ENCODE measurements around the gene DCAF10. TPM values are rescaled to one million over a fixed set of nuclear protein-coding genes. Genes with fewer than 3 reads are reported as not detected.
"Not testable (repeated sequence)": the region's sequence is repeated elsewhere in the genome, so short reads cannot be mapped to it uniquely, and the experiment has no call there.

Gene DCAF10
- total and polyA plus RNA-seq, 2 of the 8 experiments (the other 6 are each of a cell fraction or from before 2014, with no cell fraction given) = 7.1 to 15.0 TPM

DNA sequence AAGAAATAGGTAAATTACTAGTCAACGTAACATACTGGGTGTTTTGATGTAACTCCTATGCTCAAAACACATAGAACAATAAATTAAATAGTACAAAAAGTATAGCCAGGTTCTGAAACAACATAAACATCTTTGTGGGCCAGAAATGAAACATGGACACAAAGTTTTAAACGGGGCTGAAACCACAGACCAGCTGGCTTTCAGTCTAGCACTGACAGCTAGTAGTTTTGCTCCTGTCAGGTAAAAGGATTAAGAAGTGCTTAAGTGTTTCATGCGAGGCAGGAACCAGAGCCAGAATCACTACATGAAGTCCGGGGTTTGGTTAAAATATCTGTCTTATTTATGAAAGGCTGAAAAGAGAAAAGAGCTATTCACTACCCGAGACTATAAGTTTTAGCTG, 19.5 kb downstream of the DCAF10 start:
- Histone ChIP-seq H3K79me2 (ENCODE audit: control insufficient read depth in 1 of 2, insufficient read depth in 2 of 2, low read length in 2 of 2) (no peaks in the 10 kb centered on the region), H3K27me3 (replicated peaks in 1 of 4; ENCODE audit: control insufficient read depth in 3 of 4, extremely low read depth in 1 of 4, insufficient read depth in 3 of 4, low read length in 3 of 4) (no peaks in the 10 kb centered on the region), H3K14ac (ENCODE audit: insufficient read length) (no peak overlapping the region), H3K23me2 (ENCODE audit: low read depth, low read length) (no peaks in the 10 kb centered on the region), H3K4ac (replicated peaks; ENCODE audit: insufficient read length, low read depth, low read length) (no peak overlapping the region), H2BK20ac (ENCODE audit: low read length) (no peak overlapping the region), H2BK120ac (replicated peaks; ENCODE audit: low read depth, low read length) (no peak overlapping the region), H4K8ac (ENCODE audit: extremely low read depth, insufficient read depth, low read length) (no peak overlapping the region), H3K9me3 (ENCODE audit: insufficient read depth in 2 of 2, low read depth in 1 of 2, low read length in 1 of 2) (no peaks in the 10 kb centered on the region), H4K91ac (replicated peaks; ENCODE audit: insufficient read length, low read length) (no peak overlapping the region), H4K5ac (ENCODE audit: insufficient read length, low read depth, low read length) (no peak overlapping the region), H2BK15ac (ENCODE audit: low read length) (no peak overlapping the region), H4K20me1 (replicated peaks in 1 of 2; ENCODE audit: control insufficient read depth in 1 of 2, insufficient read depth in 2 of 2, low read length in 2 of 2) (no peaks in the 10 kb centered on the region), H3K4me1 (replicated peaks in 1 of 4; ENCODE audit: control insufficient read depth in 3 of 4, insufficient read depth in 4 of 4, low read length in 3 of 4) (no peaks in the 10 kb centered on the region), H3K23ac (ENCODE audit: insufficient read length) (no peak overlapping the region), H2AFZ (ENCODE audit: low read length) (no peak overlapping the region), H2BK5ac (ENCODE audit: low read depth, low read length) (no peak overlapping the region), H3K4me2 (ENCODE audit: insufficient read depth in 1 of 2, low read depth in 2 of 2, low read length in 2 of 2) (no peak overlapping the region), H2AK5ac (ENCODE audit: low read depth, low read length) (no peak overlapping the region), H3K4me3 (ENCODE audit: extremely low read depth in 1 of 4, insufficient read depth in 2 of 4, low read depth in 3 of 4, low read length in 4 of 4) (no peak overlapping the region), H3K36me3 (ENCODE audit: control insufficient read depth in 2 of 4, insufficient read depth in 4 of 4, low read length in 3 of 4) (peaks cover 0 to 9% (median 0%) of the 10 kb centered on the region in 4 experiments; a peak in 2 of 8 replicates), H3K18ac (ENCODE audit: extremely low read depth, low read length) (no peak overlapping the region), H2BK12ac (ENCODE audit: low read depth, low read length) (no peak overlapping the region), H3K56ac (replicated peaks; ENCODE audit: insufficient read length, low read depth, low read length) (no peak overlapping the region), H3K9ac (replicated peaks in 1 of 4; ENCODE audit: extremely low read depth in 1 of 4, low read depth in 3 of 4, low read length in 3 of 4) (no peak overlapping the region), H3K27ac (ENCODE audit: low read depth, low read length) (no peak overlapping the region), H3K79me1 (ENCODE audit: low read depth, low read length) (no peaks in the 10 kb centered on the region)
- 95% methylated on average over 5 of the region's 5 CpGs; no CpG with 5 or more reads in 1 of the 2 experiments for WGBS, 2 experiments (ENCODE audit: extremely low coverage in 1 of 2, insufficient coverage in 1 of 2, insufficient read length in 1 of 2, insufficient replicate concordance in 2 of 2, low coverage in 1 of 2, low lambda C conversion rate in 2 of 2, missing lambda C conversion rate in 1 of 2)
- ChIA-PET POLR2A (ENCODE audit: partially characterized antibody) (no interaction called here), CTCF (ENCODE audit: partially characterized antibody) (no interaction called here)
- no peak for TF ChIP-seq RAD21 (IDR thresholded peaks at IDR 0.05 in 1 of 2, conservative IDR thresholded peaks at IDR 0.05 in 1 of 2; ENCODE audit: low read depth in 2 of 2, low read length in 2 of 2)
- FAIRE-seq (no peak), DNase-seq (ENCODE audit: low read depth in 1 of 2, low spot score in 2 of 2) (no peak)

DNA sequence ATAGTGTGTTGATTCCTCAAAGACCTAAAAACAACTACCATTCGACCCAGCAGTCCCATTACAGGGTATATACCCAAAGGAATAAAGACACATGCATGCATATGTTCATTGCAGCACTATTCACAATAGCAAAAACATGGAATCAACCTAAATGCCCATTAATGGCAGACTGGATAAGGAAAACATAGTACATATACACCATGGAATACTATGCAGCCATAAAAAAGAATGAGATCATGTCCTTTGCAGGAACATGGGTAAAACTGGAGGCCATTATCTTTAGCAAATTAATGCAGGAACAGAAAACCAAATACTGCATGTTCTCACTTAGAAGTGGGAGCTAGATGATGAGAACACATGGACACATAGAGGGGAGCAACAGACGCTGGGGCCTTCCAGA, 24.6 kb downstream of the DCAF10 start:
- H3K36me3 ChIP-seq (ENCODE audit: control insufficient read depth in 2 of 4, insufficient read depth in 4 of 4, low read length in 3 of 4); CTCF ChIA-PET (ENCODE audit: partially characterized antibody): not testable (repeated sequence)

More for the DNA sequence above, 24.6 kb downstream of the DCAF10 start:
- H3K23me2 ChIP-seq (ENCODE audit: low read depth, low read length); H3K18ac ChIP-seq (ENCODE audit: extremely low read depth, low read length); H3K9me3 ChIP-seq (ENCODE audit: insufficient read depth in 2 of 2, low read depth in 1 of 2, low read length in 1 of 2); H2BK15ac ChIP-seq (ENCODE audit: low read length); H2BK20ac ChIP-seq (ENCODE audit: low read length); H2AFZ ChIP-seq (ENCODE audit: low read length); H2BK12ac ChIP-seq (ENCODE audit: low read depth, low read length); H4K8ac ChIP-seq (ENCODE audit: extremely low read depth, insufficient read depth, low read length); H3K79me2 ChIP-seq (ENCODE audit: control insufficient read depth in 1 of 2, insufficient read depth in 2 of 2, low read length in 2 of 2); POLR2A ChIA-PET (ENCODE audit: partially characterized antibody); H2BK5ac ChIP-seq (ENCODE audit: low read depth, low read length); H4K91ac ChIP-seq (replicated peaks; ENCODE audit: insufficient read length, low read length); H3K4me1 ChIP-seq (replicated peaks in 1 of 4; ENCODE audit: control insufficient read depth in 3 of 4, insufficient read depth in 4 of 4, low read length in 3 of 4); H3K9ac ChIP-seq (replicated peaks in 1 of 4; ENCODE audit: extremely low read depth in 1 of 4, low read depth in 3 of 4, low read length in 3 of 4); H3K4me3 ChIP-seq (ENCODE audit: extremely low read depth in 1 of 4, insufficient read depth in 2 of 4, low read depth in 3 of 4, low read length in 4 of 4); H4K5ac ChIP-seq (ENCODE audit: insufficient read length, low read depth, low read length); H3K4me2 ChIP-seq (ENCODE audit: insufficient read depth in 1 of 2, low read depth in 2 of 2, low read length in 2 of 2); DNase-seq (ENCODE audit: low read depth in 1 of 2, low spot score in 2 of 2); FAIRE-seq; H3K79me1 ChIP-seq (ENCODE audit: low read depth, low read length); H3K14ac ChIP-seq (ENCODE audit: insufficient read length); H2BK120ac ChIP-seq (replicated peaks; ENCODE audit: low read depth, low read length); H3K27me3 ChIP-seq (replicated peaks in 1 of 4; ENCODE audit: control insufficient read depth in 3 of 4, extremely low read depth in 1 of 4, insufficient read depth in 3 of 4, low read length in 3 of 4); H3K27ac ChIP-seq (ENCODE audit: low read depth, low read length); H3K56ac ChIP-seq (replicated peaks; ENCODE audit: insufficient read length, low read depth, low read length); H3K4ac ChIP-seq (replicated peaks; ENCODE audit: insufficient read length, low read depth, low read length); H2AK5ac ChIP-seq (ENCODE audit: low read depth, low read length); H3K23ac ChIP-seq (ENCODE audit: insufficient read length); H4K20me1 ChIP-seq (replicated peaks in 1 of 2; ENCODE audit: control insufficient read depth in 1 of 2, insufficient read depth in 2 of 2, low read length in 2 of 2): not testable (repeated sequence)
- 97% methylated on average over 2 of the region's 2 CpGs; no CpG with 5 or more reads in 1 of the 2 experiments for WGBS, 2 experiments (ENCODE audit: extremely low coverage in 1 of 2, insufficient coverage in 1 of 2, insufficient read length in 1 of 2, insufficient replicate concordance in 2 of 2, low coverage in 1 of 2, low lambda C conversion rate in 2 of 2, missing lambda C conversion rate in 1 of 2)

Measured in H1 (cell line).